ENCODE measurements around the gene TMPRSS11A.

Gene TMPRSS11A

DNA sequence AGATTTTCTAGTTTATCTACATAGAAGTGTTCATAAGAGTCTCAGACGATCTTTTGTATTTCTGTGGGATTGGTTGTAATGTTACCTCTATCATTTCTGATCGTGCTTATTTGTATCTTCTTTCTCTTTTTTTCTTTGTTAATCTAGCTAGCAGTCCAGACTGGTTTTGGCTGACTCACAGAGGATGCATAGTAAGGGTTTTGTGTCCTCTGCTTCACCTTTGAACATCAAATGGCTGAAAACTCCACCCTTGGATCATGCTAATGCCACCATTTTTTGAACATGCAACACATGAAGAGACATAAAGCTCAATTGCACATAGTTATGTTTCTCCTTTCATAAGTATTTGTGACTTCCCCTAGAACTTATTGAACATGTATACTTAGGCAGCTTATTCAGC lies 22.8 kb downstream of the TMPRSS11A start:
- Histone ChIP-seq H3K27ac (ENCODE audit: low read depth, low read length) (no peak overlapping the region), H3K4me1 (ENCODE audit: control insufficient read depth, low read length) (no peaks in the 10 kb centered on the region), H3K36me3 (ENCODE audit: control insufficient read depth, low read length) (no peaks in the 10 kb centered on the region), H3K9me2 (replicated peaks; ENCODE audit: control insufficient read depth, low read length) (no peaks in the 10 kb centered on the region), H3K9me3 (ENCODE audit: control insufficient read depth, insufficient read depth, low read length) (no peaks in the 10 kb centered on the region), H3K79me2 (ENCODE audit: control insufficient read depth, low read length) (no peaks in the 10 kb centered on the region), H3F3A (ENCODE audit: control insufficient read depth, insufficient read depth) (no peaks in the 10 kb centered on the region), H3K27me3 (ENCODE audit: control insufficient read depth, low read length) (no peaks in the 10 kb centered on the region), H4K20me1 (ENCODE audit: control insufficient read depth, insufficient read depth, low read depth, low read length) (no peaks in the 10 kb centered on the region), H3K4me3 (ENCODE audit: low read length) (no peak overlapping the region), H3K4me2 (ENCODE audit: low read length) (no peak overlapping the region)
- TF ChIP-seq, protein P1, sequence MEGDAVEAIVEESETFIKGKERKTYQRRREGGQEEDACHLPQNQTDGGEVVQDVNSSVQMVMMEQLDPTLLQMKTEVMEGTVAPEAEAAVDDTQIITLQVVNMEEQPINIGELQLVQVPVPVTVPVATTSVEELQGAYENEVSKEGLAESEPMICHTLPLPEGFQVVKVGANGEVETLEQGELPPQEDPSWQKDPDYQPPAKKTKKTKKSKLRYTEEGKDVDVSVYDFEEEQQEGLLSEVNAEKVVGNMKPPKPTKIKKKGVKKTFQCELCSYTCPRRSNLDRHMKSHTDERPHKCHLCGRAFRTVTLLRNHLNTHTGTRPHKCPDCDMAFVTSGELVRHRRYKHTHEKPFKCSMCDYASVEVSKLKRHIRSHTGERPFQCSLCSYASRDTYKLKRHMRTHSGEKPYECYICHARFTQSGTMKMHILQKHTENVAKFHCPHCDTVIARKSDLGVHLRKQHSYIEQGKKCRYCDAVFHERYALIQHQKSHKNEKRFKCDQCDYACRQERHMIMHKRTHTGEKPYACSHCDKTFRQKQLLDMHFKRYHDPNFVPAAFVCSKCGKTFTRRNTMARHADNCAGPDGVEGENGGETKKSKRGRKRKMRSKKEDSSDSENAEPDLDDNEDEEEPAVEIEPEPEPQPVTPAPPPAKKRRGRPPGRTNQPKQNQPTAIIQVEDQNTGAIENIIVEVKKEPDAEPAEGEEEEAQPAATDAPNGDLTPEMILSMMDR (IDR thresholded peaks at IDR 0.05; ENCODE audit: low read depth, low read length, poor library complexity, severe bottlenecking): no peak
- no peak for TF ChIP-seq EZH2phosphoT487 (IDR thresholded peaks at IDR 0.05; ENCODE audit: borderline replicate concordance, low read length)

DNA sequence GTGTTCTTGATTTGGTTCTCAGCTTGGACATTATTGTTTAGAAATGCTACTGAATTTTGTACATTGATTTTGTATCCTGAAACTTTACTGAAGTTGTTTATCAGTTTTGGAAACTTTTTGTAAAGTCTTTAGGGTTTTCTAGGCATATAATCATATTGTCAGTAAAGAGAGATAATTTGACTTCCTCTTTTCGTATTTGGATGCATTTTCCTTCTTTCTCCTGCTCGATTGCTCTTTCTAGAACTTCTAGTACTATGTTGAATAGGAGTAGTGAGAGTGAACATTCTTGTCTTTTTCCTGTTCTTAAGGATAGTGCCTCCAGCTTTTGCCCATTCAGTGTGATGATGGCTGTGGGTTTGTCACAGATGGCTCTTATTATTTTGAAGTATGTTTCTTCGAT lies 24.1 kb downstream of the TMPRSS11A start:
- Histone ChIP-seq H3K4me3 (ENCODE audit: low read length) (no peak overlapping the region), H3K79me2 (ENCODE audit: control insufficient read depth, low read length) (no peaks in the 10 kb centered on the region), H3K9me2 (replicated peaks; ENCODE audit: control insufficient read depth, low read length) (no peaks in the 10 kb centered on the region)

DNA sequence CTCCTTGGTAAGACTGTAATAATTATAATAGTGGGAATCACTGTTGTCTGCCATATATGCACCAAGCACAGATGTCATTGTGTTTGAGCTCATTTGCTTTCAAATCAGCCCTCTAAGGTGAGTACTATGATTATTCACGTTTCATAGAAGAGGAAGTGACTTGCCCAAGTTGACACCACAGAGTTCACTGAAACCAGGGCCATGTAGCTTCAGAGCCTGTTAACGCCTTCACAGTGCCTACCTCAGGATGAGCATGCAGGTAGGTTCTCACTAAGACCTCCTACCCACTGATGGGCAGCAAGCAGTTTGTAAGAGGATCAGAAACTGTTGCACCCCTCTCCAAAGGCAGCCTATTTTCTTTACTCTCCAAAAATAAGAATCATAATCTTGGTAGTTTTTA lies 27.4 kb downstream of the TMPRSS11A start:
- no peak overlapping the region for H3K4me2 ChIP-seq (ENCODE audit: low read length)
- TF ChIP-seq, protein P1 (IDR thresholded peaks at IDR 0.05; ENCODE audit: low read depth, low read length, poor library complexity, severe bottlenecking): no peak
- TF ChIP-seq EZH2phosphoT487 (IDR thresholded peaks at IDR 0.05; ENCODE audit: borderline replicate concordance, low read length): no peak
- no peaks in the 10 kb centered on the region for H3F3A ChIP-seq (ENCODE audit: control insufficient read depth, insufficient read depth)
- no peaks in the 10 kb centered on the region for H4K20me1 ChIP-seq (ENCODE audit: control insufficient read depth, insufficient read depth, low read depth, low read length)
- peaks cover 8% of the 10 kb centered on the region for H3K27me3 ChIP-seq (ENCODE audit: control insufficient read depth, low read length)
- H3K79me2 ChIP-seq (ENCODE audit: control insufficient read depth, low read length): no peaks in the 10 kb centered on the region
- H3K9me2 ChIP-seq (replicated peaks; ENCODE audit: control insufficient read depth, low read length): no peaks in the 10 kb centered on the region
- H3K36me3 ChIP-seq (ENCODE audit: control insufficient read depth, low read length): no peaks in the 10 kb centered on the region
- no peaks in the 10 kb centered on the region for H3K4me1 ChIP-seq (ENCODE audit: control insufficient read depth, low read length)
- no peak overlapping the region for H3K27ac ChIP-seq (ENCODE audit: low read depth, low read length)
- no peaks in the 10 kb centered on the region for H3K9me3 ChIP-seq (ENCODE audit: control insufficient read depth, insufficient read depth, low read length)
- H3K4me3 ChIP-seq (ENCODE audit: low read length): no peak overlapping the region

More for the DNA sequence above, 24.1 kb downstream of the TMPRSS11A start:
- no peaks in the 10 kb centered on the region for H3K27me3 ChIP-seq (ENCODE audit: control insufficient read depth, low read length)
- H4K20me1 ChIP-seq (ENCODE audit: control insufficient read depth, insufficient read depth, low read depth, low read length): no peaks in the 10 kb centered on the region
- H3F3A ChIP-seq (ENCODE audit: control insufficient read depth, insufficient read depth): no peaks in the 10 kb centered on the region
- TF ChIP-seq, protein P1 (IDR thresholded peaks at IDR 0.05; ENCODE audit: low read depth, low read length, poor library complexity, severe bottlenecking): no peak
- no peak for TF ChIP-seq EZH2phosphoT487 (IDR thresholded peaks at IDR 0.05; ENCODE audit: borderline replicate concordance, low read length)
- H3K9me3 ChIP-seq (ENCODE audit: control insufficient read depth, insufficient read depth, low read length): no peaks in the 10 kb centered on the region
- no peak overlapping the region for H3K4me2 ChIP-seq (ENCODE audit: low read length)
- no peaks in the 10 kb centered on the region for H3K36me3 ChIP-seq (ENCODE audit: control insufficient read depth, low read length)
- no peaks in the 10 kb centered on the region for H3K4me1 ChIP-seq (ENCODE audit: control insufficient read depth, low read length)
- no peak overlapping the region for H3K27ac ChIP-seq (ENCODE audit: low read depth, low read length)

DNA sequence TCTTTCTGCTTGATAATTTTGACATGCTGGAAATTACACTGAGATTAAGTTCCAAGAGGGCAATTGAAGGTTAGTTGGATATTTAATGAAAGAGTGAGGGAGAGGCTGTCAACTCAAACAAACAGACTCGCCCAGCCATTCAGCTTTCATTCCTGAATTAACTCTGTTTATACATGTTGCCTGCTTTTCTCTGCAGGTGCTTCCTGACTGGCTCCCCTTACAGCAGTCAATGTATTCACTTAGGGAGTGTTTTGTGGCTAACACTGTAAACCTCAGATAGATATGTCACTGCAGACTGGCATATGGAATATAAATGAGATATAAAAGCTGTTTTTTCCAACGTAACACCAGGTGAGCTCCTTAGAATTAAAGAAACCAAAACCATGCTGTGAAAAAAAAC lies 28.7 kb downstream of the TMPRSS11A start:
- no peak overlapping the region for H3K4me2 ChIP-seq (ENCODE audit: low read length)
- H3K9me2 ChIP-seq (replicated peaks; ENCODE audit: control insufficient read depth, low read length): no peaks in the 10 kb centered on the region
- H3K9me3 ChIP-seq (ENCODE audit: control insufficient read depth, insufficient read depth, low read length): no peaks in the 10 kb centered on the region
- no peaks in the 10 kb centered on the region for H3K36me3 ChIP-seq (ENCODE audit: control insufficient read depth, low read length)
- no peak overlapping the region for H3K4me3 ChIP-seq (ENCODE audit: low read length)
- no peaks in the 10 kb centered on the region for H3K4me1 ChIP-seq (ENCODE audit: control insufficient read depth, low read length)
- no peaks in the 10 kb centered on the region for H4K20me1 ChIP-seq (ENCODE audit: control insufficient read depth, insufficient read depth, low read depth, low read length)
- TF ChIP-seq EZH2phosphoT487 (IDR thresholded peaks at IDR 0.05; ENCODE audit: borderline replicate concordance, low read length): no peak
- TF ChIP-seq, protein P1 (IDR thresholded peaks at IDR 0.05; ENCODE audit: low read depth, low read length, poor library complexity, severe bottlenecking): no peak
- H3K79me2 ChIP-seq (ENCODE audit: control insufficient read depth, low read length): no peaks in the 10 kb centered on the region
- no peak overlapping the region for H3K27ac ChIP-seq (ENCODE audit: low read depth, low read length)
- H3K27me3 ChIP-seq (ENCODE audit: control insufficient read depth, low read length): peaks cover 14% of the 10 kb centered on the region
- H3F3A ChIP-seq (ENCODE audit: control insufficient read depth, insufficient read depth): no peaks in the 10 kb centered on the region
